HG02571 (cell line): ENCODE measurements around the gene DCHS2.

ENCODE experiments used
- ATAC-seq: cut with Tn5 transposase; IDR thresholded peaks from one replicate; pipeline ENCODE4 v1.9.1; 2021; ENCODE audit warnings: mild to moderate bottlenecking, moderate library complexity; ENCODE audit not compliant: unreplicated experiment

Gene DCHS2

GRCh38 chr4:154490583-154491340, 837 bp downstream of the DCHS2 start:
- peak; percentile 61 for ATAC-seq

- no peak for ATAC-seq
Measured at GRCh38 chr4:154490234-154490582, 1.4 kb downstream of the DCHS2 start.

GRCh38 chr4:154489558-154490233, 1.9 kb downstream of the DCHS2 start:
- no peak for ATAC-seq

GRCh38 chr4:154487145-154487544, 4.5 kb downstream of the DCHS2 start:
- no peak for ATAC-seq

GRCh38 chr4:154485127-154485773, 6.3 kb downstream of the DCHS2 start:
- ATAC-seq = peak; percentile 95

GRCh38 chr4:154478547-154478946, 13.1 kb downstream of the DCHS2 start:
- peak; percentile 35 for ATAC-seq

GRCh38 chr4:154478128-154478527, 13.5 kb downstream of the DCHS2 start:
- peak; percentile 85 for ATAC-seq

- no peak for ATAC-seq
Measured at GRCh38 chr4:154476232-154476631, 15.4 kb downstream of the DCHS2 start.

- no peak for ATAC-seq
Measured at GRCh38 chr4:154475820-154476219, 15.8 kb downstream of the DCHS2 start.

- ATAC-seq = no peak
Measured at GRCh38 chr4:154473497-154473896, 18.1 kb downstream of the DCHS2 start.

- ATAC-seq = no peak
Measured at GRCh38 chr4:154472858-154473257, 18.7 kb downstream of the DCHS2 start.

- ATAC-seq = peak; percentile 76
Measured at GRCh38 chr4:154471526-154472331, 19.9 kb downstream of the DCHS2 start.

- ATAC-seq = peak; percentile 58
Measured at GRCh38 chr4:154471032-154471431, 20.6 kb downstream of the DCHS2 start.

GRCh38 chr4:154467886-154468285, 23.7 kb downstream of the DCHS2 start:
- ATAC-seq = no peak

- ATAC-seq = no peak
Measured at GRCh38 chr4:154466336-154466735, 25.3 kb downstream of the DCHS2 start.

GRCh38 chr4:154465085-154465484, 26.5 kb downstream of the DCHS2 start:
- ATAC-seq = no peak

- ATAC-seq = no peak
Measured at GRCh38 chr4:154464654-154465053, 26.9 kb downstream of the DCHS2 start.

- no peak for ATAC-seq
Measured at GRCh38 chr4:154462081-154462810, 29.4 kb downstream of the DCHS2 start.

- no peak for ATAC-seq
Measured at GRCh38 chr4:154457471-154457870, 34.1 kb downstream of the DCHS2 start.

GRCh38 chr4:154456889-154457288, 34.7 kb downstream of the DCHS2 start:
- ATAC-seq = no peak

GRCh38 chr4:154456240-154456639, 35.4 kb downstream of the DCHS2 start:
- no peak for ATAC-seq
